ENCODE data around the gene FRYL.

- TF ChIP-seq, protein P1, sequence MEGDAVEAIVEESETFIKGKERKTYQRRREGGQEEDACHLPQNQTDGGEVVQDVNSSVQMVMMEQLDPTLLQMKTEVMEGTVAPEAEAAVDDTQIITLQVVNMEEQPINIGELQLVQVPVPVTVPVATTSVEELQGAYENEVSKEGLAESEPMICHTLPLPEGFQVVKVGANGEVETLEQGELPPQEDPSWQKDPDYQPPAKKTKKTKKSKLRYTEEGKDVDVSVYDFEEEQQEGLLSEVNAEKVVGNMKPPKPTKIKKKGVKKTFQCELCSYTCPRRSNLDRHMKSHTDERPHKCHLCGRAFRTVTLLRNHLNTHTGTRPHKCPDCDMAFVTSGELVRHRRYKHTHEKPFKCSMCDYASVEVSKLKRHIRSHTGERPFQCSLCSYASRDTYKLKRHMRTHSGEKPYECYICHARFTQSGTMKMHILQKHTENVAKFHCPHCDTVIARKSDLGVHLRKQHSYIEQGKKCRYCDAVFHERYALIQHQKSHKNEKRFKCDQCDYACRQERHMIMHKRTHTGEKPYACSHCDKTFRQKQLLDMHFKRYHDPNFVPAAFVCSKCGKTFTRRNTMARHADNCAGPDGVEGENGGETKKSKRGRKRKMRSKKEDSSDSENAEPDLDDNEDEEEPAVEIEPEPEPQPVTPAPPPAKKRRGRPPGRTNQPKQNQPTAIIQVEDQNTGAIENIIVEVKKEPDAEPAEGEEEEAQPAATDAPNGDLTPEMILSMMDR (IDR thresholded peaks at IDR 0.05 in 4 of 5, conservative IDR thresholded peaks at IDR 0.05 in 1 of 5) = no peak
- no peak for TF ChIP-seq POLR2A (IDR thresholded peaks at IDR 0.05)
These were observed 208.6 kb downstream of the FRYL start for GRCh38 chr4:48571471-48571870.
